ENCODE measurements around the gene LARGE1. TPM values are rescaled to one million over a fixed set of nuclear protein-coding genes. Genes with fewer than 3 reads are reported as not detected.

Gene LARGE1
- total RNA-seq, 2 donors from 2014 or later: 29.5 to 42.1 TPM

GRCh38 chr22:33631777-33632176, 288.5 kb downstream of the LARGE1 start:
- TF ChIP-seq CTCF (IDR thresholded peaks at IDR 0.05): no peak
- ATAC-seq (ENCODE audit: insufficient number of reproducible peaks, low FRiP score, low read depth) (no peak), DNase-seq (ENCODE audit: low spot score) (no peak)

DNA sequence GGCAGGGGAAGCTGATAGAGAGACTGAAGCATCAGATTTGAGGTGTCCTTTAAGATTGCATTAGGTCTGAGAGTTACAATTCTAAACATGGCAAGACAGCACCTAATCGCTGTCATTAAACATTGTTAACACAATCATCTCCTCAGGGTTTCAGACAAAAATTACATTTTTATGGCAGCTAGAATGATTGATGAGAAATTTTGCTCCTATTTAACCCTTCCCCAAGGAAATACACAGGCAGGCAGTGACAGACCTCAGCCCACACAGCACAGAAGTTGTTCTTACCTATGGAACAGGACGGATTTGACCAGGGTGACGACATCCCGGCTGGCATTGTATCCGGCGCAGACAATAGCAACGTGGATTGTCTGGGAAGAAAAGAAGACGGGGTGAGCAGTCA, 294.3 kb downstream of the LARGE1 start:
- TF ChIP-seq CTCF (IDR thresholded peaks at IDR 0.05): no peak
- Histone ChIP-seq H3K9me3 (no peaks in the 10 kb centered on the region), H3K27ac (no peak overlapping the region), H3K4me3 (no peak overlapping the region), H3K36me3 (no peaks in the 10 kb centered on the region), H3K27me3 (replicated peaks; ENCODE audit: insufficient read depth) (no peaks in the 10 kb centered on the region), H3K4me1 (ENCODE audit: control insufficient read depth in 1 of 2, low read depth in 2 of 2) (no peaks in the 10 kb centered on the region)
- DNase-seq (ENCODE audit: low spot score): no peak
- ATAC-seq (ENCODE audit: insufficient number of reproducible peaks, low FRiP score, low read depth): no peak

More at GRCh38 chr22:33631777-33632176, 288.5 kb downstream of the LARGE1 start:
- H3K27me3 ChIP-seq (replicated peaks; ENCODE audit: insufficient read depth): no peaks in the 10 kb centered on the region
- no peaks in the 10 kb centered on the region for H3K4me1 ChIP-seq (ENCODE audit: control insufficient read depth in 1 of 2, low read depth in 2 of 2)
- H3K36me3 ChIP-seq: no peaks in the 10 kb centered on the region
- H3K9me3 ChIP-seq: no peaks in the 10 kb centered on the region
- no peak overlapping the region for H3K27ac ChIP-seq
- H3K4me3 ChIP-seq: no peak overlapping the region

DNA sequence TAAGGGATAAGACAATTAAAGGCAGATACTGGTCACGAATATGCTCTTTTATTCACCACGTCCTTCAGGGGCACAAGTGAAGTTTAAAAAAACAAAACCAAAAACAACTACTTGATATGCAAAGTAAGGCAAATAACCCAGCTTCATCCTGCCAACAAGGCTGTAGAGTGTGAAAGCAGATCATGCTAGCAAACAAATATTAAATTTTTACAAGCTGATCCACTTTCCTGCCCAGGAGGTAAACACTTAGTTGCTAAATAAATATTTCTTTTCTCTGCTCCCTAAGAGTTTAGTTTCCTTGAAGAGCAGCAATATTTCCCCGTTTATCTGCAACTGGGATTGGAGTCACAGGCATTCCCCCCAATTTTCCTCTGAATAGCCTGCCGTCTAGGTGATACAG, 300.2 kb downstream of the LARGE1 start:
- Histone ChIP-seq H3K27ac (no peak overlapping the region), H3K4me3 (no peak overlapping the region), H3K36me3 (no peaks in the 10 kb centered on the region), H3K4me1 (ENCODE audit: control insufficient read depth in 1 of 2, low read depth in 2 of 2) (no peaks in the 10 kb centered on the region), H3K9me3 (no peaks in the 10 kb centered on the region), H3K27me3 (replicated peaks; ENCODE audit: insufficient read depth) (no peaks in the 10 kb centered on the region)
- TF ChIP-seq CTCF (IDR thresholded peaks at IDR 0.05): no peak
- ATAC-seq (ENCODE audit: insufficient number of reproducible peaks, low FRiP score, low read depth) (no peak), DNase-seq (ENCODE audit: low spot score) (no peak)

GRCh38 chr22:33606504-33606903, 313.8 kb downstream of the LARGE1 start:
- no peak for TF ChIP-seq CTCF (IDR thresholded peaks at IDR 0.05)
- H3K4me3 ChIP-seq: no peak overlapping the region
- DNase-seq (ENCODE audit: low spot score) (no peak), ATAC-seq (ENCODE audit: insufficient number of reproducible peaks, low FRiP score, low read depth) (no peak)
- no peaks in the 10 kb centered on the region for H3K27me3 ChIP-seq (replicated peaks; ENCODE audit: insufficient read depth)
- H3K27ac ChIP-seq: no peak overlapping the region
- H3K9me3 ChIP-seq: no peaks in the 10 kb centered on the region
- no peaks in the 10 kb centered on the region for H3K4me1 ChIP-seq (ENCODE audit: control insufficient read depth in 1 of 2, low read depth in 2 of 2)
- no peaks in the 10 kb centered on the region for H3K36me3 ChIP-seq

DNA sequence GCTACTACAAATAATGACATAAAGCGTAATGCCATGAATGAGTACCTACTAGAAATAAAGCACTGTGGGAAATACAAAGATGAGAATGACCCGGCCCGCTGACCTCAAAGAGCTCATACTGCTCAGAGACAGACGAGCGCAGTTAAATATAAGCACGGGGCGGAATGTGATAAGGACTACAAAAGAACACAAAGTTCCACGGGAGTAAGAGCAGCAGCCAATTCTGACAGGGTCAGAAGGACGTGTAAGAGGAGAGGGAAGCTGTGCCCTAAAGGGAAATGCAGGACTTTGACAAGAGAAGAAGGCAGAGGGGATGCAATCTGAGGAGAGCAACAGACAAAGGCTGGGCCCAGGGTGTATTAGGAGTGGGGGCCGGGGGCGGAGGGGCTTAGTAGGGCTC, 314.6 kb downstream of the LARGE1 start:
- H3K36me3 ChIP-seq: no peaks in the 10 kb centered on the region
- ATAC-seq (ENCODE audit: insufficient number of reproducible peaks, low FRiP score, low read depth): no peak
- no peak for DNase-seq (ENCODE audit: low spot score)

More for the DNA sequence above, 314.6 kb downstream of the LARGE1 start:
- Histone ChIP-seq H3K9me3 (no peaks in the 10 kb centered on the region), H3K4me1 (ENCODE audit: control insufficient read depth in 1 of 2, low read depth in 2 of 2) (no peaks in the 10 kb centered on the region), H3K27ac (no peak overlapping the region), H3K27me3 (replicated peaks; ENCODE audit: insufficient read depth) (no peaks in the 10 kb centered on the region), H3K4me3 (no peak overlapping the region)
- no peak for TF ChIP-seq CTCF (IDR thresholded peaks at IDR 0.05)
